ENCODE measurements around the gene IGSF23. TPM values are rescaled to one million over a fixed set of nuclear protein-coding genes. Genes with fewer than 3 reads are reported as not detected.

The IGSF23 gene
- total and polyA plus RNA-seq, 2 experiments from 2014 or later = 0.63 TPM; not detected in 1

- TF ChIP-seq EZH2 (IDR thresholded peaks at IDR 0.05; ENCODE audit: insufficient read depth, poor library complexity, severe bottlenecking) = no peak
- TF ChIP-seq EZH2phosphoT487 (IDR thresholded peaks at IDR 0.05; ENCODE audit: insufficient read depth, low read depth) = no peak
- in situ Hi-C loops (cut with MboI) = no loop called here
These were observed 16.8 kb upstream of the IGSF23 start for GRCh38 chr19:44596428-44597130.

GRCh38 chr19:44597131-44597491, 16.3 kb upstream of the IGSF23 start:
- no peaks in the 10 kb centered on the region for H4K20me1 ChIP-seq (ENCODE audit: insufficient read depth)
- no peak overlapping the region for H3K9ac ChIP-seq
- no peak for DNase-seq
- no peak overlapping the region for H3K4me3 ChIP-seq
- H3F3A ChIP-seq (ENCODE audit: insufficient read depth) = peaks cover 17% of the 10 kb centered on the region; the same call in 1 of the 2 replicates
- no peak overlapping the region for H3K27ac ChIP-seq
- H2AFZ ChIP-seq = no peak overlapping the region
- no peaks in the 10 kb centered on the region for H3K9me3 ChIP-seq (ENCODE audit: low read depth)
- H3K9me2 ChIP-seq (ENCODE audit: insufficient read depth) = no peaks in the 10 kb centered on the region
- no peaks in the 10 kb centered on the region for H3K27me3 ChIP-seq (replicated peaks; ENCODE audit: insufficient read depth)
- WGBS, 2 experiments (ENCODE audit: low coverage in 1 of 2, low lambda C conversion rate in 2 of 2, missing lambda C conversion rate in 2 of 2) = 53 to 62% methylated on average over 2 to 3 of the region's 3 CpGs
- H3K4me1 ChIP-seq (ENCODE audit: insufficient read depth) = 0 out of 2 replicates have a peak, but pooled peaks cover 6% of the 10 kb centered on the region
- no peak overlapping the region for H3K4me2 ChIP-seq (ENCODE audit: unreplicated experiment)
- no peaks in the 10 kb centered on the region for H3K36me3 ChIP-seq (ENCODE audit: low read depth)
- in situ Hi-C loops (cut with MboI) = no loop called here
- TF ChIP-seq EZH2phosphoT487 (IDR thresholded peaks at IDR 0.05; ENCODE audit: insufficient read depth, low read depth) = no peak
- no peak for TF ChIP-seq EZH2 (IDR thresholded peaks at IDR 0.05; ENCODE audit: insufficient read depth, poor library complexity, severe bottlenecking)
- H3K79me2 ChIP-seq (ENCODE audit: insufficient read depth) = no peaks in the 10 kb centered on the region

More at GRCh38 chr19:44596428-44597130, 16.8 kb upstream of the IGSF23 start:
- H4K20me1 ChIP-seq (ENCODE audit: insufficient read depth) = no peaks in the 10 kb centered on the region
- no peaks in the 10 kb centered on the region for H3K27me3 ChIP-seq (replicated peaks; ENCODE audit: insufficient read depth)
- peaks cover 11% of the 10 kb centered on the region; the same call in 1 of the 2 replicates for H3F3A ChIP-seq (ENCODE audit: insufficient read depth)
- no peaks in the 10 kb centered on the region for H3K36me3 ChIP-seq (ENCODE audit: low read depth)
- no peak overlapping the region for H3K4me3 ChIP-seq
- H2AFZ ChIP-seq = no peak overlapping the region
- H3K4me1 ChIP-seq (ENCODE audit: insufficient read depth) = 0 out of 2 replicates have a peak, but pooled peaks cover 6% of the 10 kb centered on the region
- no peak overlapping the region for H3K27ac ChIP-seq
- no peak overlapping the region for H3K9ac ChIP-seq
- H3K4me2 ChIP-seq (ENCODE audit: unreplicated experiment) = no peak overlapping the region
- H3K9me2 ChIP-seq (ENCODE audit: insufficient read depth) = no peaks in the 10 kb centered on the region
- WGBS, 2 experiments (ENCODE audit: low coverage in 1 of 2, low lambda C conversion rate in 2 of 2, missing lambda C conversion rate in 2 of 2) = 61 to 63% methylated on average over 9 to 10 of the region's 10 CpGs
- H3K9me3 ChIP-seq (ENCODE audit: low read depth) = no peaks in the 10 kb centered on the region
- no peaks in the 10 kb centered on the region for H3K79me2 ChIP-seq (ENCODE audit: insufficient read depth)
- DNase-seq = no peak

- H3K9ac ChIP-seq = no peak overlapping the region
- H3K36me3 ChIP-seq (ENCODE audit: low read depth) = no peaks in the 10 kb centered on the region
- H4K20me1 ChIP-seq (ENCODE audit: insufficient read depth) = no peaks in the 10 kb centered on the region
- no peak for DNase-seq
- H3K4me2 ChIP-seq (ENCODE audit: unreplicated experiment) = no peak overlapping the region
- TF ChIP-seq EZH2 (IDR thresholded peaks at IDR 0.05; ENCODE audit: insufficient read depth, poor library complexity, severe bottlenecking) (no peak), EZH2phosphoT487 (IDR thresholded peaks at IDR 0.05; ENCODE audit: insufficient read depth, low read depth) (no peak)
- in situ Hi-C loops (cut with MboI) = no loop called here
- no peak overlapping the region for H3K27ac ChIP-seq
- no peaks in the 10 kb centered on the region for H3K9me2 ChIP-seq (ENCODE audit: insufficient read depth)
- H3K4me1 ChIP-seq (ENCODE audit: insufficient read depth) = peaks cover 11% of the 10 kb centered on the region
- no peaks in the 10 kb centered on the region for H3K79me2 ChIP-seq (ENCODE audit: insufficient read depth)
- H3F3A ChIP-seq (ENCODE audit: insufficient read depth) = peaks cover 23% of the 10 kb centered on the region
- no peaks in the 10 kb centered on the region for H3K9me3 ChIP-seq (ENCODE audit: low read depth)
- no peak overlapping the region for H3K4me3 ChIP-seq
- no peak overlapping the region for H2AFZ ChIP-seq
- no peaks in the 10 kb centered on the region for H3K27me3 ChIP-seq (replicated peaks; ENCODE audit: insufficient read depth)
These were observed 15.0 kb upstream of the IGSF23 start for GRCh38 chr19:44598355-44598754.

GRCh38 chr19:44598880-44599279, 14.5 kb upstream of the IGSF23 start:
- no peak for TF ChIP-seq EZH2phosphoT487 (IDR thresholded peaks at IDR 0.05; ENCODE audit: insufficient read depth, low read depth)
- TF ChIP-seq EZH2 (IDR thresholded peaks at IDR 0.05; ENCODE audit: insufficient read depth, poor library complexity, severe bottlenecking) = no peak
- 78 to 80% methylated on average over 3 of the region's 3 CpGs for WGBS, 2 experiments (ENCODE audit: low coverage in 1 of 2, low lambda C conversion rate in 2 of 2, missing lambda C conversion rate in 2 of 2)
- H3K79me2 ChIP-seq (ENCODE audit: insufficient read depth) = no peaks in the 10 kb centered on the region
- H3K4me3 ChIP-seq = no peak overlapping the region
- H3K4me2 ChIP-seq (ENCODE audit: unreplicated experiment) = no peak overlapping the region
- H3K9me2 ChIP-seq (ENCODE audit: insufficient read depth) = no peaks in the 10 kb centered on the region
- H3K4me1 ChIP-seq (ENCODE audit: insufficient read depth) = peaks cover 17% of the 10 kb centered on the region
- H4K20me1 ChIP-seq (ENCODE audit: insufficient read depth) = no peaks in the 10 kb centered on the region
- H3K27ac ChIP-seq = no peak overlapping the region
- H3F3A ChIP-seq (ENCODE audit: insufficient read depth) = peaks cover 28% of the 10 kb centered on the region
- no peaks in the 10 kb centered on the region for H3K9me3 ChIP-seq (ENCODE audit: low read depth)
- no peak for DNase-seq
- in situ Hi-C loops (cut with MboI) = no loop called here
- no peak overlapping the region for H2AFZ ChIP-seq
- H3K9ac ChIP-seq = no peak overlapping the region
- H3K36me3 ChIP-seq (ENCODE audit: low read depth) = no peaks in the 10 kb centered on the region
- no peaks in the 10 kb centered on the region for H3K27me3 ChIP-seq (replicated peaks; ENCODE audit: insufficient read depth)

All from GM23248 (cell line).